Progenitor cell of endocrine pancreas (in vitro differentiated cells): Measurements from ENCODE around the gene ALDH1A3. TPM values are rescaled to one million over a fixed set of nuclear protein-coding genes. Genes with fewer than 3 reads are reported as not detected.
"Not testable (repeated sequence)": the region's sequence is repeated elsewhere in the genome, so short reads cannot be mapped to it uniquely, and the experiment has no call there.

Experiments used
- DNase-seq: peaks from one replicate; pipeline ENCODE4 v3.0.0; 2021; ENCODE audit warnings: low spot score; ENCODE audit not compliant: unreplicated experiment
- H3K27ac Mint-ChIP-seq: 2 replicates; pipeline ENCODE4 v1.8.0; 2021; ENCODE audit warnings: mild to moderate bottlenecking, moderate library complexity, mixed read lengths
- H3K27me3 Mint-ChIP-seq: 2 replicates; pipeline ENCODE4 v1.8.0; 2021; ENCODE audit warnings: mixed read lengths
- H3K36me3 Mint-ChIP-seq: 2 replicates; pipeline ENCODE4 v1.8.0; 2022; ENCODE audit warnings: mixed read lengths; ENCODE audit not compliant: insufficient read depth
- H3K4me1 Mint-ChIP-seq: 2 replicates; pipeline ENCODE4 v1.8.0; 2021; ENCODE audit warnings: low read depth, mixed read lengths
- H3K4me3 Mint-ChIP-seq: 2 replicates; pipeline ENCODE4 v1.8.0; 2021; ENCODE audit warnings: low read depth, mild to moderate bottlenecking, moderate library complexity, mixed read lengths
- H3K9me3 Mint-ChIP-seq: 2 replicates; pipeline ENCODE4 v1.8.0; 2021; ENCODE audit warnings: low read depth, mixed read lengths
- CTCF ChIP-seq: fragments of 200-600 bp; sonication (generic); IDR thresholded peaks from one replicate; pipeline ENCODE4 v1.5.0; 2021; ENCODE audit warnings: antibody characterized with exemption, mild to moderate bottlenecking; ENCODE audit not compliant: unreplicated experiment
- total RNA-seq: library from RNA; stranded (reverse); gene quantifications from 2 replicates; pipeline ENCODE4 v1.2.1, GENCODE V29; 2021

Gene ALDH1A3
- total RNA-seq, 1 donor from 2014 or later, result 0.41 TPM

GRCh38 chr15:100844778-100845177 lies 34.9 kb upstream of the ALDH1A3 start:
- TF ChIP-seq CTCF, result no peak
- peaks cover 26% of the 10 kb centered on the region for H3K27me3 Mint-ChIP-seq
- no peaks in the 10 kb centered on the region for H3K9me3 Mint-ChIP-seq
- no peak for DNase-seq
- no peak overlapping the region for H3K4me3 Mint-ChIP-seq
- no peaks in the 10 kb centered on the region for H3K4me1 Mint-ChIP-seq
- H3K27ac Mint-ChIP-seq, result no peak overlapping the region
- H3K36me3 Mint-ChIP-seq, result no peaks in the 10 kb centered on the region

DNA sequence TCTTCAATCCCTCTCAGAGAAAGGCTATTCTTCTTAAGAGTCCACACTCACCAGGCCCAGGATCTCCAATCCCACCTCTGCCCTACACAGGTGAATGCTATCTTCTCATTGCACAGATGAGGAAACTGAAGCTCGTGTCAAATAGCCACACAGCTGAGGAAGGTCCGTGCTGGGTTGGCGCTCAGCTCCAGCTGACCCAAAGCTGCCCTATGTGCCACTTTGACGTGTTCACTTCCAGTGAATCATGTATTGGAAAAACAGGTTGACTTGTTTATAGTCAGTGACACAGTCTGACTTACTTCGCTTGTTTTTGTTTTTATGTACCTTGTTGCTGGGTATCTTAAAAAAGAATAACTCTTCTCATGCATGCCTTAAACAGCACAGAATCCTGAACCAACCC lies 32.4 kb upstream of the ALDH1A3 start:
- H3K27ac Mint-ChIP-seq, result no peak overlapping the region
- peaks cover 26% of the 10 kb centered on the region for H3K27me3 Mint-ChIP-seq

GRCh38 chr15:100849021-100849854 lies 30.4 kb upstream of the ALDH1A3 start:
- Mint-ChIP-seq H3K4me3 (peak overlapping the region; percentile 65), H3K9me3 (no peaks in the 10 kb centered on the region), H3K4me1 (no peaks in the 10 kb centered on the region), H3K36me3 (no peaks in the 10 kb centered on the region), H3K27me3 (peaks cover 16% of the 10 kb centered on the region), H3K27ac (no peak overlapping the region)
- peak; percentile 23 for DNase-seq
- TF ChIP-seq CTCF, result no peak

More for the DNA sequence above, 32.4 kb upstream of the ALDH1A3 start:
- no peaks in the 10 kb centered on the region for H3K36me3 Mint-ChIP-seq
- DNase-seq, result no peak
- no peaks in the 10 kb centered on the region for H3K9me3 Mint-ChIP-seq
- no peaks in the 10 kb centered on the region for H3K4me1 Mint-ChIP-seq
- no peak for TF ChIP-seq CTCF
- H3K4me3 Mint-ChIP-seq, result no peak overlapping the region

- TF ChIP-seq CTCF, result no peak
These were observed 29.8 kb upstream of the ALDH1A3 start for GRCh38 chr15:100849855-100850218.

DNA sequence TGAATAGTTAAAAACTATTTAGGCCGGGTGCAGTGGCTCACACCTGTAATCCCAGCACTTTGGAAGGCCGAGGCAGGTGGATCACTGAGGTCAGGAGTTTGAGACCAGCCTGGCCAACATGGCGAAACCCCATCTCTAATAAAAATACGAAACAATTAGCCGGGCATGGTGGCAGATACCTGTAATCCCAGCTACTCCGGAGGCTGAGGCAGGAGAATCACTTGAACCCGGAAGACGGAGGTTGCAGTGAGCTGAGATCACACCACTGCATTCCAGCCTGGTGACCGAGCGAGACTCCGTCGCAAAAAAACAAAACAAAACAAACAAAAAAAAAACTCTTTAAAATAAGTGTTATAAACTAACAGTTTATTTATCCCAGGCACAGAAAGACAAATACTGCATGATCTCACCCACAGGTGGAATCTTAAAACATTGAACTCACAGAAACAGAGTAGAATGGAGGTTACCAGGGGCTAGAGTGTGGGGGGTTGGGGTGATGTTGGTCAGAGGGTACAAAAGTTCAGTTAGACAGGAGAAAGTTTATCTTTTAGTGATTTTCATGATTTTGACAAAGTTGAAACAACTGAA lies 28.1 kb upstream of the ALDH1A3 start:
- DNase-seq, H3K4me1 Mint-ChIP-seq, H3K9me3 Mint-ChIP-seq, H3K4me3 Mint-ChIP-seq, H3K27ac Mint-ChIP-seq, H3K36me3 Mint-ChIP-seq: not testable (repeated sequence)
- H3K27me3 Mint-ChIP-seq, result peaks cover 14% of the 10 kb centered on the region

More at GRCh38 chr15:100849855-100850218, 29.8 kb upstream of the ALDH1A3 start:
- Mint-ChIP-seq H3K27me3 (peaks cover 10% of the 10 kb centered on the region), H3K4me3 (peak overlapping the region; percentile 65), H3K36me3 (no peaks in the 10 kb centered on the region), H3K9me3 (no peaks in the 10 kb centered on the region), H3K27ac (no peak overlapping the region), H3K4me1 (no peaks in the 10 kb centered on the region)
- no peak for DNase-seq

GRCh38 chr15:100852630-100853029 lies 27.0 kb upstream of the ALDH1A3 start:
- no peak for DNase-seq
- H3K4me3 Mint-ChIP-seq, result no peak overlapping the region
- H3K27me3 Mint-ChIP-seq, result peaks cover 8% of the 10 kb centered on the region

More at GRCh38 chr15:100852630-100853029, 27.0 kb upstream of the ALDH1A3 start:
- H3K4me1 Mint-ChIP-seq, result no peaks in the 10 kb centered on the region
- no peak for TF ChIP-seq CTCF
- H3K36me3 Mint-ChIP-seq, result no peaks in the 10 kb centered on the region
- H3K9me3 Mint-ChIP-seq, result no peaks in the 10 kb centered on the region
- H3K27ac Mint-ChIP-seq, result no peak overlapping the region
